ENCODE measurements around the gene PRKCZ.

Gene PRKCZ

GRCh38 chr1:2024887-2025286 lies 25.3 kb upstream of the PRKCZ start:
- no peak for DNase-seq (ENCODE audit: low spot score)

- no peak for DNase-seq (ENCODE audit: low spot score)
These were observed 24.7 kb upstream of the PRKCZ start for GRCh38 chr1:2025491-2025981.

- no peak for DNase-seq (ENCODE audit: low spot score)
These were observed 22.1 kb upstream of the PRKCZ start for GRCh38 chr1:2027961-2028583.

- DNase-seq (ENCODE audit: low spot score), result no peak
These were observed 21.2 kb upstream of the PRKCZ start for GRCh38 chr1:2028870-2029560.

- no peak for DNase-seq (ENCODE audit: low spot score)
These were observed 20.6 kb upstream of the PRKCZ start for GRCh38 chr1:2029561-2029960.

- DNase-seq (ENCODE audit: low spot score), result no peak
These were observed 19.9 kb upstream of the PRKCZ start for GRCh38 chr1:2030076-2030871.

- no peak for DNase-seq (ENCODE audit: low spot score)
These were observed 18.4 kb upstream of the PRKCZ start for GRCh38 chr1:2031546-2032540.

GRCh38 chr1:2032737-2033136 lies 17.5 kb upstream of the PRKCZ start:
- no peak for DNase-seq (ENCODE audit: low spot score)

- DNase-seq (ENCODE audit: low spot score), result no peak
These were observed 17.0 kb upstream of the PRKCZ start for GRCh38 chr1:2033165-2033564.

- DNase-seq (ENCODE audit: low spot score), result no peak
These were observed 13.9 kb upstream of the PRKCZ start for GRCh38 chr1:2036287-2036686.

- DNase-seq (ENCODE audit: low spot score), result no peak
These were observed 12.8 kb upstream of the PRKCZ start for GRCh38 chr1:2037314-2037979.

- no peak for DNase-seq (ENCODE audit: low spot score)
These were observed 12.0 kb upstream of the PRKCZ start for GRCh38 chr1:2038229-2038628.

- no peak for DNase-seq (ENCODE audit: low spot score)
These were observed 11.0 kb upstream of the PRKCZ start for GRCh38 chr1:2039251-2039650.

- no peak for DNase-seq (ENCODE audit: low spot score)
These were observed 8.9 kb upstream of the PRKCZ start for GRCh38 chr1:2041305-2041704.

- no peak for DNase-seq (ENCODE audit: low spot score)
These were observed 8.3 kb upstream of the PRKCZ start for GRCh38 chr1:2041887-2042286.

- DNase-seq (ENCODE audit: low spot score), result no peak
These were observed 7.1 kb upstream of the PRKCZ start for GRCh38 chr1:2042830-2043773.

- DNase-seq (ENCODE audit: low spot score), result no peak
These were observed 6.3 kb upstream of the PRKCZ start for GRCh38 chr1:2043886-2044285.

- peak; percentile 68 for DNase-seq (ENCODE audit: low spot score)
These were observed 5.5 kb upstream of the PRKCZ start for GRCh38 chr1:2044510-2045319.

Data from CD4-positive, alpha-beta T cell treated with Interleukin-6 at 100 ng/mL for 8 hours (primary cell).